Vagina (tissue), 2 donors: ENCODE data around the gene PRSS35. TPM values are rescaled to one million over a fixed set of nuclear protein-coding genes. Genes with fewer than 3 reads are reported as not detected.

Experiments used
- DNase-seq, 2 donors: peaks; one replicate each; pipeline ENCODE4 v3.0.0-alpha.2; 2017; ENCODE audit errors: extremely low spot score in 2 of 2
- H3K27ac ChIP-seq: fragments of 200-600 bp; sonication (generic); one replicate; pipeline ENCODE4 v1.5.1; 2019
- H3K27me3 ChIP-seq: fragments of 200-600 bp; sonication (generic); one replicate; pipeline ENCODE4 v1.5.1; 2019
- H3K36me3 ChIP-seq, 2 donors: fragments of 200-600 bp; sonication (generic); one replicate each; pipeline ENCODE4 v1.5.1; 2017 to 2019
- H3K4me1 ChIP-seq: fragments of 200-600 bp; sonication (generic); one replicate; pipeline ENCODE4 v1.5.1; 2019
- H3K4me3 ChIP-seq, 2 donors: fragments of 200-600 bp; sonication (generic); 1 replicate in 1 of 2; 2 replicates in 1 of 2; pipeline ENCODE4 v1.5.1; 2016 to 2019
- H3K9me3 ChIP-seq: fragments of 200-600 bp; sonication (generic); one replicate; pipeline ENCODE4 v1.5.1; 2019
- POLR2A ChIP-seq, 2 donors: fragments of 450-650 bp; IDR thresholded peaks; one replicate each; pipeline ENCODE4 v1.6.1; 2017; ENCODE audit warnings: antibody characterized with exemption in 2 of 2, mild to moderate bottlenecking in 2 of 2, moderate library complexity in 2 of 2
- POLR2AphosphoS5 ChIP-seq, 2 donors: sonication (generic); formaldehyde crosslinking; IDR thresholded peaks; one replicate each; pipeline ENCODE4 v1.9.0; 2017; ENCODE audit warnings: antibody characterized with exemption in 2 of 2, mild to moderate bottlenecking in 2 of 2, low read depth in 1 of 2; ENCODE audit not compliant: insufficient read depth in 1 of 2
- intact Hi-C: fragments of 100-400 bp; cut with DNase I; formaldehyde crosslinking; loops from one replicate; pipeline ENCODE4 v1.15.1; 2023
- total RNA-seq: library from RNA; depleted of rRNA; stranded (reverse); fragments of >200 nt; gene quantifications from one replicate; pipeline ENCODE4 v1.2.3, GENCODE V29; 2016
- TF ChIP-seq, protein P1 (sequence below), 3 experiments: fragments of 450-650 bp in 2 of 3; fragments of 200-600 bp in 1 of 3; sonication (generic) in 1 of 3; IDR thresholded peaks; one replicate each; pipeline ENCODE4 v1.5.1; 2017 to 2019; ENCODE audit warnings: antibody characterized with exemption in 3 of 3, mild to moderate bottlenecking in 2 of 3, moderate library complexity in 2 of 3

PRSS35 gene
- total RNA-seq, 1 donor from 2014 or later = not detected

DNA sequence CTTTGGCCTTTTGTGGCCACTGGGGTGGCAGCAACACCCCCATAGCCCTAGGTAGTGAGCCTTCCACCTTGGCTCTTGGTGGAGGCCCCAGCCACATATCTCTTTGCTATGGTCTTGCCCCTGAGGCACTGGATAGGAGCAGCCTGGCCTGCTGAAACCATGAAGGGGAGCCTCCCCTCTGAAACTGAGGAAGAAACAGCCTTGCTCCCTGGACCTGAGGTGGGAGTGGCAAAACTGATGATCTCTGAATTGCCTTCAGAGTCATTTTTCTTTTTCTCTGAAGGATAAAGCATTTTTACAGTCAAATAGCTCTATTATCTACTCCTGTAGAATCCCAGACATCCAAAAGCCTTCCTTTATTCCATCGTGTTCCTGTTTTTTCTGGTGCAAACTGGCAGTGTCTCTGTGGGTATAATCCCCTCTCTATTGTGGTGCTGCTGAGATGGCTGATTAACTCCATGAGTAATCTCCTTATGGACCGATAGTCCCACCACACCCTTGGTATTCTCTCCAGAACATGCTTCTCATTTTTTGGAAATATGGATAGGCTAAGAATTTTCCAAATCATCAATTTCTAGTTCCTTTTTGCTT is 22.0 kb upstream of the PRSS35 start:
- TF ChIP-seq POLR2A (IDR thresholded peaks at IDR 0.05) = no peak
- Histone ChIP-seq H3K4me3 (no peak overlapping the region), H3K9me3 (no peaks in the 10 kb centered on the region), H3K27me3 (no peaks in the 10 kb centered on the region), H3K27ac (no peak overlapping the region), H3K4me1 (no peaks in the 10 kb centered on the region), H3K36me3 (no peaks in the 10 kb centered on the region)
- no peak for DNase-seq
- intact Hi-C loops = no loop called here

DNA sequence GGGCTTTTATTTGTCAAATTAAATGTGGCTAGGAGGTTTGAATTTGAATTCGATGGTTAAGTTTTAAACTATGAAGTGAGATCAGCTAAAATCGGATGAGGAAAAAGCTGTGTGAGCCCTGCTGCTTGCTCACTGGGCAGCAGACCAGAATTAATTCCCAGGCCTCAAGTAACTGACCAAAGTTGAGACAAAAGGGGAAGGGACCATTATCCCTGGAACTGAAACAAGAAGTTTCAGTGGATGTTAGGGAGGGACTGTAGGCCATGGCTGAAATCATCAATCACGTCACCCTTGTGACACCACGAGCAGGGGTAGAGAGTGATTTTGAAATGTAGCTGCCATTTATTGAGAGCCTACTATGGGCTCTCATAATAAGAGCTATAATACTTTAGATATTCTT is 7.0 kb upstream of the PRSS35 start:
- Histone ChIP-seq H3K9me3 (no peaks in the 10 kb centered on the region), H3K27me3 (no peaks in the 10 kb centered on the region), H3K36me3 (no peaks in the 10 kb centered on the region), H3K27ac (no peak overlapping the region), H3K4me3 (no peak overlapping the region), H3K4me1 (no peaks in the 10 kb centered on the region)
- no peak for TF ChIP-seq POLR2AphosphoS5 (IDR thresholded peaks at IDR 0.05; ENCODE audit: insufficient read depth in 1 of 2, low read depth in 1 of 2)
- TF ChIP-seq, protein P1, sequence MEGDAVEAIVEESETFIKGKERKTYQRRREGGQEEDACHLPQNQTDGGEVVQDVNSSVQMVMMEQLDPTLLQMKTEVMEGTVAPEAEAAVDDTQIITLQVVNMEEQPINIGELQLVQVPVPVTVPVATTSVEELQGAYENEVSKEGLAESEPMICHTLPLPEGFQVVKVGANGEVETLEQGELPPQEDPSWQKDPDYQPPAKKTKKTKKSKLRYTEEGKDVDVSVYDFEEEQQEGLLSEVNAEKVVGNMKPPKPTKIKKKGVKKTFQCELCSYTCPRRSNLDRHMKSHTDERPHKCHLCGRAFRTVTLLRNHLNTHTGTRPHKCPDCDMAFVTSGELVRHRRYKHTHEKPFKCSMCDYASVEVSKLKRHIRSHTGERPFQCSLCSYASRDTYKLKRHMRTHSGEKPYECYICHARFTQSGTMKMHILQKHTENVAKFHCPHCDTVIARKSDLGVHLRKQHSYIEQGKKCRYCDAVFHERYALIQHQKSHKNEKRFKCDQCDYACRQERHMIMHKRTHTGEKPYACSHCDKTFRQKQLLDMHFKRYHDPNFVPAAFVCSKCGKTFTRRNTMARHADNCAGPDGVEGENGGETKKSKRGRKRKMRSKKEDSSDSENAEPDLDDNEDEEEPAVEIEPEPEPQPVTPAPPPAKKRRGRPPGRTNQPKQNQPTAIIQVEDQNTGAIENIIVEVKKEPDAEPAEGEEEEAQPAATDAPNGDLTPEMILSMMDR (IDR thresholded peaks at IDR 0.05) = no peak
- TF ChIP-seq POLR2A (IDR thresholded peaks at IDR 0.05) = no peak
- intact Hi-C loops = no loop called here
- DNase-seq = no peak

DNA sequence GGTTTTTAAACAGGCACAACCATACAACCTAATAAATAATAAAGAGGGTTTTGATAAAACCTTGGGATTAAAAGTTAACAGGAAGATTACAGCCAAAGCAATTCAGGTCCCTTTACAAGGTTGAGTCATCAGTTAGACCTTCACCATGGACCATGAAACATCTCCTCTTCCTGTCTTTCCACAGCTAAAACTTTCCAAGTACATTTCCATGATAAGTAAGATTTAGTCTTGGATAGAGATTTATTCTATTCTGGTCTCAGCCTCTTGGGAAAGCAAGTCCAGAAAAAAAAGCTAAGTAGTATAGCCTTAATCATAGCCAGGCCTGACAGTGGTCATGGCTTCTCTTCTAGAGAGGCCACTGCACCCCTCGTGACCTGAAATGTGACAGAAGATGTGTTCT is 2.9 kb upstream of the PRSS35 start:
- Histone ChIP-seq H3K36me3 (no peaks in the 10 kb centered on the region), H3K27ac (no peak overlapping the region), H3K27me3 (no peaks in the 10 kb centered on the region), H3K9me3 (no peaks in the 10 kb centered on the region), H3K4me1 (peaks cover 12% of the 10 kb centered on the region), H3K4me3 (no peak overlapping the region)
- no peak for DNase-seq
- TF ChIP-seq POLR2A (IDR thresholded peaks at IDR 0.05) (no peak), POLR2AphosphoS5 (IDR thresholded peaks at IDR 0.05; ENCODE audit: insufficient read depth in 1 of 2, low read depth in 1 of 2) (no peak)
- TF ChIP-seq, protein P1 (IDR thresholded peaks at IDR 0.05) = no peak
- intact Hi-C loops = no loop called here

DNA sequence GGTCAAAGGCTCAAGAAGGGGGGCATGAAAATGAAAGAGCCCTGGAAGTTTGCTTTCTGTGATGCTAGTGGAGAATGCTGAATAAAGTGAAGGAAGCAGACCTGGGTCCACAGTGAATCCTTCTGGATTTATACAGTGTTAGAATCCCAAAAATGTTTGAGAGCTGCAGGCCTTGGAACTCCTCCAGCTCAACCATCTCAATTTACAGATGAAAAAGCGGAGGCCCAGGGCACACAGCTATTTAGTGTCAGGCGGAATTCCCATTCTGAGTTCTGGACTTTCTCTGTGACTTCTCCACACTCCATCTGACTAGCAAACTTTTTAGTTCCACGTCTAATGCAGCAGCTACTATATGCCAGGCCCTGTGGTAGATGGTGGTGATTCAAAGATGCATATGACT is 1.5 kb upstream of the PRSS35 start:
- peaks cover 12% of the 10 kb centered on the region for H3K4me1 ChIP-seq
- no peaks in the 10 kb centered on the region for H3K9me3 ChIP-seq
- no peaks in the 10 kb centered on the region for H3K36me3 ChIP-seq
- no peak overlapping the region for H3K27ac ChIP-seq
- intact Hi-C loops = loop anchor here (10.0 kb wide), 2 partner anchors 96 to 286 kb away; no protein-coding TSS in a partner anchor
- no peaks in the 10 kb centered on the region for H3K27me3 ChIP-seq
- DNase-seq = no peak
- TF ChIP-seq, protein P1 (IDR thresholded peaks at IDR 0.05) = no peak
- TF ChIP-seq POLR2A (IDR thresholded peaks at IDR 0.05) (no peak), POLR2AphosphoS5 (IDR thresholded peaks at IDR 0.05; ENCODE audit: insufficient read depth in 1 of 2, low read depth in 1 of 2) (no peak)
- H3K4me3 ChIP-seq = no peak overlapping the region

DNA sequence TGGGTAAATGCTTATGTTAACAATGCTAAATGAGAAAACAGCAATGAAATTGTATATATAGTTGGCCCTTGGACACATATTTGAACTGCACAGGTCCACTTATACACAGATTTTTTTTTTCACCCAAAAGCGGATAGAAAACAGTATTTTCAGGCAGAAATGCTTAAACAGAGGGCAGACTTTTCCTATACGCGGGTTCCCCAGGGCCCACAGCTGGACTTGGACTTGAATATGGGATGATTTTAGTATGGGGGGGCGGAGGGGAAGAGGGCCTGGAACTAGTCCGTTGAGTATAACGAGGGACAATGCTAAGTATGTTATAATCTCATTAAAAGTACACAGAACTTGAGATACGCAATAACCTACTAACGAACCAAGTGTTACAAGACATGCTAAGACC is 1.1 kb upstream of the PRSS35 start:
- Histone ChIP-seq H3K4me3 (no peak overlapping the region), H3K27ac (no peak overlapping the region), H3K27me3 (no peaks in the 10 kb centered on the region), H3K36me3 (no peaks in the 10 kb centered on the region), H3K9me3 (no peaks in the 10 kb centered on the region), H3K4me1 (peaks cover 12% of the 10 kb centered on the region)
- intact Hi-C loops = loop anchor here (10.0 kb wide), 2 partner anchors 96 to 286 kb away; no protein-coding TSS in a partner anchor
- DNase-seq = no peak
- TF ChIP-seq POLR2AphosphoS5 (IDR thresholded peaks at IDR 0.05; ENCODE audit: insufficient read depth in 1 of 2, low read depth in 1 of 2) (no peak), POLR2A (IDR thresholded peaks at IDR 0.05) (no peak)
- TF ChIP-seq, protein P1 (IDR thresholded peaks at IDR 0.05) = no peak
